Endothelial cell of umbilical vein (primary cell): ENCODE measurements around the gene SOX8. TPM values are rescaled to one million over a fixed set of nuclear protein-coding genes. Genes with fewer than 3 reads are reported as not detected.

ENCODE experiments used
- BruUV-seq: library from RNA; stranded (reverse); fragments of 400-500 nt; replicated peaks from 2 replicates; lab custom pipeline; 2021; lab: Mats Ljungman, UMichigan
- CTCF ChIA-PET: fragments of 300-600, 350-600 bp; sonication (Branson Sonifier 250); formaldehyde crosslinking; loops from one replicate; lab custom pipeline; 2021; ENCODE audit warnings: antibody characterized with exemption, inconsistent platforms; lab: Charles Lee
- POLR2A ChIA-PET: fragments of 300-600, 350-600 bp; sonication (Branson Sonifier 250); formaldehyde crosslinking; loops from one replicate; lab custom pipeline; 2021; ENCODE audit warnings: antibody characterized with exemption, inconsistent platforms; lab: Charles Lee
- DNase-seq: peaks from one replicate; pipeline ENCODE4 v3.0.0-alpha.2; 2011; ENCODE audit warnings: low read depth, low spot score
- FAIRE-seq: peaks from 2 replicates; lab custom pipeline; 2011; peaks lifted over from hg19 to GRCh38; lab: Jason Lieb, UNC
- H2AFZ ChIP-seq: 2 replicates; pipeline ENCODE4 v1.6.0; 2012; ENCODE audit warnings: low read depth, low read length, control low read depth, inconsistent platforms
- H3K27ac ChIP-seq: 2 replicates; pipeline ENCODE4 v1.5.1; 2011; ENCODE audit warnings: low read depth, mild to moderate bottlenecking, control low read depth, low read length, moderate library complexity; ENCODE audit not compliant: insufficient read depth
- H3K27me3 ChIP-seq, 2 experiments: 2 replicates each; pipeline versions ENCODE4 v1.6.0 to v1.6.1; 2011; ENCODE audit warnings: low read length in 2 of 2, mixed read lengths in 1 of 2; ENCODE audit not compliant: control insufficient read depth in 2 of 2, insufficient read depth in 2 of 2
- H3K36me3 ChIP-seq, 2 experiments: 2 replicates in 1 of 2; 3 replicates in 1 of 2; pipeline ENCODE4 v1.5.1; 2011; ENCODE audit warnings: low read length in 2 of 2, mild to moderate bottlenecking in 1 of 2, moderate library complexity in 1 of 2; ENCODE audit not compliant: control insufficient read depth in 2 of 2, insufficient read depth in 2 of 2; ENCODE audit errors: extremely low read depth in 1 of 2
- H3K4me1 ChIP-seq: 3 replicates; pipeline ENCODE4 v1.5.1; 2011; ENCODE audit warnings: mild to moderate bottlenecking, low read length; ENCODE audit not compliant: control insufficient read depth, insufficient read depth; ENCODE audit errors: extremely low read depth
- H3K4me2 ChIP-seq: 2 replicates; pipeline ENCODE4 v1.6.1; 2011; ENCODE audit warnings: low read length, control low read depth, mixed read lengths; ENCODE audit not compliant: insufficient read depth
- H3K4me3 ChIP-seq, 3 experiments: fragments of 200-600 bp in 1 of 3; sonication (generic), shearing (Covaris generic) in 1 of 3; replicated peaks in 1 of 3; 2 replicates each; pipeline ENCODE4 v1.5.1; 2011 to 2016; ENCODE audit warnings: control low read depth in 3 of 3, low read length in 3 of 3, mild to moderate bottlenecking in 2 of 3, inconsistent platforms in 1 of 3, low read depth in 1 of 3, moderate library complexity in 1 of 3; ENCODE audit not compliant: insufficient read depth in 1 of 3
- H3K79me2 ChIP-seq: 2 replicates; pipeline ENCODE4 v1.6.0; 2012; ENCODE audit warnings: low read length, inconsistent platforms; ENCODE audit not compliant: control insufficient read depth, insufficient read depth
- H3K9ac ChIP-seq: replicated peaks from 2 replicates; pipeline ENCODE3; 2011; ENCODE audit warnings: low read length, control low read depth; ENCODE audit not compliant: insufficient read depth; ENCODE audit errors: extremely low read depth
- H3K9me1 ChIP-seq: replicated peaks from 3 replicates; pipeline ENCODE4 v1.6.0; 2011; ENCODE audit warnings: mild to moderate bottlenecking, low read length; ENCODE audit not compliant: control insufficient read depth, insufficient read depth; ENCODE audit errors: extremely low read depth
- H3K9me3 ChIP-seq: replicated peaks from 2 replicates; pipeline ENCODE4 v1.5.1; 2012; ENCODE audit warnings: low read length, inconsistent platforms; ENCODE audit not compliant: control insufficient read depth, insufficient read depth
- H4K20me1 ChIP-seq: replicated peaks from 2 replicates; pipeline ENCODE3; 2011; ENCODE audit warnings: mild to moderate bottlenecking, low read length; ENCODE audit not compliant: control insufficient read depth, insufficient read depth; ENCODE audit errors: extremely low read depth
- CTCF ChIP-seq, 2 donors: IDR thresholded peaks; 1 replicate in 1 of 2; 2 replicates in 1 of 2; pipeline ENCODE4 v1.5.1; 2011; ENCODE audit warnings: low read length in 2 of 2, mild to moderate bottlenecking in 2 of 2, moderate library complexity in 2 of 2, control low read depth in 1 of 2, inconsistent platforms in 1 of 2, low read depth in 1 of 2; ENCODE audit not compliant: insufficient read depth in 1 of 2; ENCODE audit errors: extremely low read depth in 1 of 2
- EZH2 ChIP-seq: IDR thresholded peaks from 2 replicates; pipeline ENCODE4 v1.6.1; 2012; ENCODE audit warnings: borderline replicate concordance, low read depth, mild to moderate bottlenecking, moderate library complexity, low read length, inconsistent platforms; ENCODE audit not compliant: severe bottlenecking
- FOS ChIP-seq: IDR thresholded peaks from 2 replicates; pipeline ENCODE4 v1.6.1; 2011; ENCODE audit warnings: mild to moderate bottlenecking, low read length, moderate library complexity, borderline replicate concordance; ENCODE audit not compliant: insufficient read depth
- JUN ChIP-seq: IDR thresholded peaks from 2 replicates; pipeline ENCODE4 v1.6.1; 2011; ENCODE audit warnings: borderline replicate concordance, low read depth; ENCODE audit not compliant: insufficient read length, insufficient read depth
- MYC ChIP-seq: IDR thresholded peaks from one replicate; pipeline ENCODE4 v1.6.1; 2011; ENCODE audit warnings: mild to moderate bottlenecking, low read depth, low read length
- POLR2A ChIP-seq: IDR thresholded peaks from 2 replicates; pipeline ENCODE4 v1.6.1; 2012; ENCODE audit warnings: low read depth, mild to moderate bottlenecking, control low read depth, low read length
- POLR2AphosphoS5 ChIP-seq: IDR thresholded peaks from 2 replicates; pipeline ENCODE4 v1.6.1; 2012; ENCODE audit warnings: low read depth, mild to moderate bottlenecking, control low read depth, low read length, moderate library complexity; ENCODE audit not compliant: insufficient read depth
- dilution Hi-C: fragments of 300-500 bp; cut with MboI; formaldehyde crosslinking; loops from one replicate; pipeline ENCODE4 v1.15.0; 2019; ENCODE audit warnings: low sequenced_read_pairs; ENCODE audit not compliant: extremely low pct_ligation_motif_present
- intact Hi-C: fragments of 100-400 bp; cut with micrococcal nuclease; formaldehyde crosslinking; loops from one replicate; pipeline ENCODE4 v1.10.0; 2022
- polyA plus RNA-seq, 4 experiments: library from polyadenylated mRNA; depleted of rRNA in 3 of 4; stranded (reverse) in 3 of 4; unstranded in 1 of 4; fragments of >200 nt; gene quantifications; 2 replicates each; pipeline versions ENCODE4 v1.2.1 to v1.2.3, GENCODE V29; 2011 to 2012; ENCODE audit warnings: missing spikeins in 1 of 4
- total RNA-seq: library from RNA; stranded (reverse); gene quantifications from 2 replicates; pipeline ENCODE4 v1.2.3, GENCODE V29; 2021
- TF ChIP-seq, protein P1 (sequence below): IDR thresholded peaks from 2 replicates; pipeline ENCODE4 v1.6.1; 2011; ENCODE audit not compliant: insufficient read depth, insufficient read length

Gene SOX8
- total and polyA plus RNA-seq, 2 donors (not counting 3 experiments of a cell fraction or from before 2014, with no cell fraction given) = 0.52 to 0.53 TPM

GRCh38 chr16:988471-989353 is 7.1 kb downstream of the SOX8 start:
- Histone ChIP-seq H3K4me1 (no peaks in the 10 kb centered on the region), H3K9me1 (no peaks in the 10 kb centered on the region), H2AFZ (no peak overlapping the region), H3K4me3 (no peak overlapping the region), H3K79me2 (no peaks in the 10 kb centered on the region), H3K36me3 (no peaks in the 10 kb centered on the region), H4K20me1 (no peaks in the 10 kb centered on the region), H3K9me3 (no peaks in the 10 kb centered on the region), H3K27ac (no peak overlapping the region), H3K9ac (no peak overlapping the region), H3K4me2 (no peak overlapping the region), H3K27me3 (no peaks in the 10 kb centered on the region)
- dilution Hi-C loops = no loop called here
- no TSS peak for BruUV-seq
- DNase-seq (no peak), FAIRE-seq (no peak)
- intact Hi-C loops = no loop called here
- ChIA-PET POLR2A (no interaction called here), CTCF (no interaction called here)
- TF ChIP-seq EZH2 (no peak), FOS (no peak), MYC (no peak), CTCF (IDR thresholded peaks at IDR 0.05; ENCODE audit: extremely low read depth in 1 of 2, insufficient read depth in 1 of 2, low read depth in 1 of 2, low read length in 2 of 2) (no peak), POLR2A (no peak), JUN (no peak), POLR2AphosphoS5 (no peak)
- TF ChIP-seq, protein P1, sequence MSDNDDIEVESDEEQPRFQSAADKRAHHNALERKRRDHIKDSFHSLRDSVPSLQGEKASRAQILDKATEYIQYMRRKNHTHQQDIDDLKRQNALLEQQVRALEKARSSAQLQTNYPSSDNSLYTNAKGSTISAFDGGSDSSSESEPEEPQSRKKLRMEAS = no peak
